HG02981 (cell line): ENCODE measurements around the gene DAZAP1.

Experiments
- ATAC-seq: cut with Tn5 transposase; IDR thresholded peaks from one replicate; pipeline ENCODE4 v1.9.1; 2021; ENCODE audit warnings: mild to moderate bottlenecking, moderate library complexity; ENCODE audit not compliant: unreplicated experiment

The DAZAP1 gene

GRCh38 chr19:1393841-1394240, 13.5 kb upstream of the DAZAP1 start:
- no peak for ATAC-seq

- ATAC-seq: no peak
Observed at GRCh38 chr19:1394252-1395193, 12.9 kb upstream of the DAZAP1 start.

GRCh38 chr19:1395194-1396018, 12.0 kb upstream of the DAZAP1 start:
- no peak for ATAC-seq

- ATAC-seq: no peak
Observed at GRCh38 chr19:1396019-1396767, 11.2 kb upstream of the DAZAP1 start.

GRCh38 chr19:1396768-1397679, 10.4 kb upstream of the DAZAP1 start:
- ATAC-seq: no peak

DNA sequence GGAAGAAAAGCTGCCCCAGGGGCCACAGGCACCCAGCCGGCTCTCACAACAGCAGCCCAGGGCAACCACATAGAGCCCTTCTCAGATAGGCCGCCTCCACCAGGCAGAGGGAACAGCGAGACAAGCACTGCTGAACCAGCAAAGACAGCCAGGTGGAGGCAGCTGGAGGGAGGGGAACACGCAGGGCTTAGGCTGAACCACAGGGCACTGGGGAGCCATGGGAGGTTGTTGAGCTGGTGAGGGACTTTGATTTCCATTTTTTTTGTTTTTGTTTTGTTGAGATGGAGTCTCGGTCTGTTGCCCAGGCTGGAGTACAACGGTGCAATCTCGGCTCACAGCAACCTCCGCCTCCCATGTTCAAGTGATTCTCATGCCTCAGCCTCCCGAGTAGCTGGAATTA, 9.5 kb upstream of the DAZAP1 start:
- no peak for ATAC-seq

DNA sequence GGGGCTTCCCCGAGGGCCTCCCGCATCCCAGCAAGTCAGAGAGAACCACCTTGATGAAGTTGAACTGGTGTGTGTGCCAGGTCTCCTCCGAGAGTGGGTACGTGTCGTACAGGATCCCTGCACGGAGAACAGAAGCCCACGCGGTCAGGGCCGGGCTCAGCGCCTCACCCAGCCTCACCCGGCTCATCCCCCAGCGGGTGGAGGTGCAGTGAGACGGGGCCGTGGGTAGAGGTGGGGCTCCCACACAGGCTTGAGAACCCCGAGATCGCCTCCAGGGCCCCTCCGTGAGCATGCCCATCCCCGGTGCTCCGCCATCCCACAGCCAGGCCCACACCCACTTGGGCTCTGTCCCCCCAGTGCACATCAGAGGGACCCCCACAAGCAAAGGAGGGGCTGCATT, 8.3 kb upstream of the DAZAP1 start:
- ATAC-seq: no peak

DNA sequence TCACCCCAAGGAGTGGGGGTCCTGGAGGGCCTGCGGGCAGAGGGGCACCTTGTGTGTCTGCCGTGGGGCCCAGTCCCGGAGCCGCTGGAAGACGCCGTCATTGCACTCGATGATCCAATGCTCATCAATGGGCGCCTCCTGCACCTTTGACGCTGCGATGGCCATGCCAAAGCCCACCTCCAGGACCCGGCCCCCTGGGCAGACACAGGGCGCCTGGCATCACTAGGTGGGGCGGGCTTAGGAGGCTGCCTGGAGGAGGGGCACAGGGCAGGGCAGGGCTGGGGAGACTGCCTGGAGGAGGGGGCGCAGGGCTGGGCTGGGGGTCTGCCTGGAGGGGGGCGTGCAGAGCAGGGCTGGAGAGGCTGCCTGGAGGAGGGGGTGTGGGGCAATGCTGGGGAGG, 7.6 kb upstream of the DAZAP1 start:
- ATAC-seq: no peak

- ATAC-seq: no peak
Observed at GRCh38 chr19:1400281-1401137, 6.9 kb upstream of the DAZAP1 start.

DNA sequence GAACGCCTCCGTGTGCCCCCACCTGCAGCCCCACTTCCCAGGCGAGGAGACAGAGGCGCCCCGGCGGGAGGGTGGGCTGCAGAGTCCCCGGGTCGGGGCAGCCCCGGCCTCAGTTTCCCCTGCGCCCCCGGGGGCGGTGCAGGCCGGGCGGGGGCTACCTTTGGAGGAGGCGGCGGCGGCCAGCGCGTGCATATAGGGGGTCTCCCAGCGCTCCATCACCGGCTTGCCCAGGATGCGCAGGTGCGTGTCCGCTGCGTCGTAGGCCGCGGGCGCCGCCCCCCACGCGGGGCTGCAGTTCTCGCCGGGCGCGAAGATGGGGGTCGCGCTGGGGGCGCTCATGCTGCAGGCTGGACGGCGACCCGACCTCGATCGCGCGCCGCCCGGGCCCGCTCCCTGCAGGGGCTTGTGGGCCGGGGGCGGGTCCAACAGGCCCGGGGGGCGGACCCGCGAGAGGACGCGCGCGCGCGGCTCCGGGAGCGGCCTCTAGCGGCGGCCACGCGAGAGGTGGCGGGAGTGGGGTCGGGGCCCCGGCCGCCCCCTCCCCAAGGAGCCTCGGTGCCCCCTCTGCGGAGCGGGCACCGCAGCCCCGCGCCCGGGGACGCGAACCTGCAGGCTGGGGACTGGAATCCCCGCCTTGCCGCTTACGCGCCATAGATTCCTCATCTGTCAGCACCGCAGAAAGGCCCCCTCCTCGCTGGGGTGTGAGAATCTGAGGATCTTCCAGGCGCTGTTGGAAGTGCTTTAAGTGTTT, 6.1 kb upstream of the DAZAP1 start, which contains the start of gene GAMT:
TSS of gene GAMT (minus strand) at position 405 of the 751 bp plus-strand sequence. CDS start at position 339, 66 bp downstream.
- no peak for ATAC-seq

DNA sequence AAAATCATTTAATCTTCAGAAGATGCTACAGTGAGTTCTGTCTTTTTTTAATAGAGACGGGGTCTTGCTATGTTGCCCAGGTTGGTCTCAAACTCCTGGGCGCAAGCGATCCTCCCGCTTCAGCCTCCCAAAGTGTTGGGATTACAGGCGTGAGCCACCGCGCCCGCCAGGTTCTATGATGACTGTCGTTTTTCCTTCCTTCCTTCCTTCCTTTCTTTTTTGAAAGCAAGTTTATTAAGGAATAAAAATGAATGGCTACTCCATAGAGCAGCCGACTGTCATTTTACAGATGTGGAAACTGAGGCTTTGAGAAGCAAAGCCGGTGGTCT, 5.5 kb upstream of the DAZAP1 start:
- ATAC-seq: no peak

- no peak for ATAC-seq
Observed at GRCh38 chr19:1402411-1403070, 4.8 kb upstream of the DAZAP1 start.

DNA sequence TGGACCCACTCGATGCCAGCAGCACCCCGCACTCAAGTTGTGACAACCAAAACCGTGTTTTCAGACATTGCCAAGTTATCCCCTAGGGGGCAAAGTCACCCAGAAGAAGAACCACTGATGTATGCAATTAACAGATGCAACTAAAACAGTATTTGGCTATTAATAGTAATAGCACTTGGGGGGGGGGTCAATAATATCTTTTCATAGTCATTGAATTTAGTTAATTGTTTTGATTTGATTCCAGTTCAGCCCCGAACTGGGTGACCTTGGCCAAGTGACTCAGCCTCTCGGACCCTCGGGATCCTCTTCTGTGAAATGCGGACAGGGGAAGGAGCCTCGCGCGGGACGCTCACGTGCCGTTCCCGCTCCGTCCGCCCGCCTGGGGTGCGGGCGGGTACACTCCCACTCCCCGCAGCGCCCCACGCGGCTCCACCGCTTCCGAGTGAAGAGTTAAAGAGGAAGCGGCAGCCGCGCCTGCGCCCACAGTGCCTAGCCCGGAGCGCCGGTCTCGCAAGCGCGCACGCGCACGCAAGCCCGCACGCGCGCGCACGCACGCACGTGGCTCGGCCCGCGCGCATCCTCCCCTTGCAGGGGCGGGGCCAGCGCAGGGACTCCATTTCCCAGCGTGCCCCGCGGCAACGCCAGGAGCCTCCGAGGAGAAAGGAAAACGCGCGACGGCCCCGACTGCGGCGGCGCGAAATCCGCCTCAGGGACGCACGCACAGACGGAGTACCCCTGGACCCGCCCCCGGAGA, 435 bp upstream of the DAZAP1 start:
- ATAC-seq: peak; percentile 77

DNA sequence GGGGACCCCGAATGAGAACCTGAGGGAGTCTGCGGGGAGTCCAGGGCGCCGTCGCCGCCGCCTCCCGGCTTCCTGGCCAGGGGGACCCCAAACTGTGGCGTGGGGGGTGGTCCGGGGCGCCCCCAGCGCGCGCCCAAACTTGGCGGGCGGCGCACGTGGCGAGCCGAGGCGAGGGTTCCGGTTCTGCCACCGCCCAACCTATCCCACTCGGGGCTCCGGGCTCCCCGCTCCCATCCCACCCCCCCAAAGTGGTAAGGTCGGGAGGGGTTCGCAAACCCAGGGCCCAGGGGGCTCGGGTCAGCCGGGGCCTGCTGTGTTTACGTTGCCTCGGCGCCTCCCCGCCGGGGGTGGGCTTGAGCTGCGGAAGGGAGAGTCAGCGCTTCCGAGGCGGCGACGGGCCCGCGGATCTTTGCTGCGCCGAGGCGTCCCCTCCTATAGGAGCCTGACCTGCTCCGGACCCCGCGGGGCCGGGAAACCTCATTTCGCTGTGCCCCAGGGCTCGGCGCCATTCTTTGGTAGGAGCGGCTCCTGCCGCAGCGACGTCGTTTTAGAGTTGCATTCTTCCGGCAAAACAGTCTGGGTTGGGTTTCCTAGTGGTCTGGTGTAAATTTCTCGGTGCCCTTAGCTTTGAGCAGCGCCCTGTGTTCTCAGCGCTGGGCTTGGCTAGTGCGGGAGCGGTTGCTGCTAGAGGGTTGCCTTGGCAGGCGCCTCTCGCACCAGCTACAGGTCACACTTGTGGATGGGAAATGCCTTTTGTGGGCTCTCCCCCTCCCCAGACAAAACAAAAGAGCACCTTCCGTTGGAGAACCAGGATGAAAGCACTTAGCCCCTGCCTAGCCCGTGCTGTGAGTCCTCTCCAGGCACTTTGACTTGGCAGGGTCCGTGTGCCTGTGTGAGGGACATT, 1.2 kb downstream of the DAZAP1 start:
- ATAC-seq: no peak

GRCh38 chr19:1409204-1410005, 2.0 kb downstream of the DAZAP1 start:
- no peak for ATAC-seq
